ENCODE data around the gene DNAAF2. TPM values are rescaled to one million over a fixed set of nuclear protein-coding genes. Genes with fewer than 3 reads are reported as not detected.

Gene DNAAF2
- total RNA-seq, 2 experiments from 2014 or later = 7.4 to 7.5 TPM

Other genes with a start within 250 kb of the DNAAF2 start
- 1,000 to 10,000 TPM; 1,659 to 1,700 TPM for gene RPS29, start 48.9 kb downstream of the DNAAF2 start, total RNA-seq
- gene LRR1, start 36.3 kb downstream of the DNAAF2 start, total RNA-seq = 10 to 100 TPM; 48.7 to 53.2 TPM
- gene RPL36AL, start 14.6 kb downstream of the DNAAF2 start, total RNA-seq = 100 to 1,000 TPM; 320 to 330 TPM
- gene MGAT2, start 14.4 kb downstream of the DNAAF2 start, total RNA-seq = 10 to 100 TPM; 82.7 to 86.5 TPM
- gene POLE2, start 53.0 kb upstream of the DNAAF2 start, total RNA-seq = 10 to 100 TPM; 24.1 to 24.9 TPM
- gene KLHDC1, start 57.9 kb upstream of the DNAAF2 start, total RNA-seq = 1 to 10 TPM; 2.4 to 2.6 TPM
- gene KLHDC2, start 132.9 kb upstream of the DNAAF2 start, total RNA-seq = 10 to 100 TPM; 34.3 to 34.7 TPM
- 10 to 100 TPM; 64.7 to 73.3 TPM for gene NEMF, start 217.5 kb upstream of the DNAAF2 start, total RNA-seq

Data from activated CD4-positive, alpha-beta memory T cell treated with anti-CD3 and anti-CD28 coated beads, Interleukin-2, amount 10 ng/mL, durations not matched to agents 7 days and 5 days (primary cell).